ENCODE measurements around the gene LSM3.

LSM3 gene

GRCh38 chr3:14175383-14176037 is 3.1 kb upstream of the LSM3 start:
- no peak overlapping the region for H2AFZ ChIP-seq (ENCODE audit: low read depth, low read length)
- peaks cover 26% of the 10 kb centered on the region for H3K4me1 ChIP-seq (ENCODE audit: insufficient read depth, low read length)
- H3K36me3 ChIP-seq (ENCODE audit: insufficient read depth, low read length) = peaks cover 25% of the 10 kb centered on the region
- no peaks in the 10 kb centered on the region for H3K9me3 ChIP-seq (ENCODE audit: low read length)
- H3K4me3 ChIP-seq (ENCODE audit: low read length) = no peak overlapping the region
- H3K27me3 ChIP-seq (ENCODE audit: insufficient read depth, low read length) = no peaks in the 10 kb centered on the region

GRCh38 chr3:14177580-14178246 is 904 bp upstream of the LSM3 start:
- no peaks in the 10 kb centered on the region for H3K27me3 ChIP-seq (ENCODE audit: insufficient read depth, low read length)
- no peaks in the 10 kb centered on the region for H3K9me3 ChIP-seq (ENCODE audit: low read length)
- peak overlapping the region; percentile 83 for H3K4me3 ChIP-seq (ENCODE audit: low read length)
- peaks cover 19% of the 10 kb centered on the region for H3K36me3 ChIP-seq (ENCODE audit: insufficient read depth, low read length)
- H3K4me1 ChIP-seq (ENCODE audit: insufficient read depth, low read length) = peaks cover 26% of the 10 kb centered on the region
- H2AFZ ChIP-seq (ENCODE audit: low read depth, low read length) = peak overlapping the region; percentile 56

GRCh38 chr3:14179114-14179465 is 473 bp downstream of the LSM3 start:
- H3K4me3 ChIP-seq (ENCODE audit: low read length) = peak overlapping the region; percentile 83
- no peaks in the 10 kb centered on the region for H3K9me3 ChIP-seq (ENCODE audit: low read length)
- H3K27me3 ChIP-seq (ENCODE audit: insufficient read depth, low read length) = no peaks in the 10 kb centered on the region
- peaks cover 27% of the 10 kb centered on the region for H3K36me3 ChIP-seq (ENCODE audit: insufficient read depth, low read length)
- H3K4me1 ChIP-seq (ENCODE audit: insufficient read depth, low read length) = peaks cover 26% of the 10 kb centered on the region
- peak overlapping the region; percentile 36 for H2AFZ ChIP-seq (ENCODE audit: low read depth, low read length)

- Histone ChIP-seq H3K4me3 (ENCODE audit: low read length) (peak overlapping the region; percentile 83), H3K9me3 (ENCODE audit: low read length) (no peaks in the 10 kb centered on the region), H3K4me1 (ENCODE audit: insufficient read depth, low read length) (peaks cover 22% of the 10 kb centered on the region), H3K27me3 (ENCODE audit: insufficient read depth, low read length) (no peaks in the 10 kb centered on the region), H3K36me3 (ENCODE audit: insufficient read depth, low read length) (peaks cover 29% of the 10 kb centered on the region), H2AFZ (ENCODE audit: low read depth, low read length) (no peak overlapping the region)
Observed at GRCh38 chr3:14179795-14180194, 1.2 kb downstream of the LSM3 start.

GRCh38 chr3:14181253-14181652 is 2.6 kb downstream of the LSM3 start:
- Histone ChIP-seq H3K36me3 (ENCODE audit: insufficient read depth, low read length) (peaks cover 40% of the 10 kb centered on the region), H3K4me3 (ENCODE audit: low read length) (no peak overlapping the region), H2AFZ (ENCODE audit: low read depth, low read length) (no peak overlapping the region), H3K4me1 (ENCODE audit: insufficient read depth, low read length) (peaks cover 19% of the 10 kb centered on the region), H3K9me3 (ENCODE audit: low read length) (no peaks in the 10 kb centered on the region), H3K27me3 (ENCODE audit: insufficient read depth, low read length) (no peaks in the 10 kb centered on the region)

- Histone ChIP-seq H3K36me3 (ENCODE audit: insufficient read depth, low read length) (peaks cover 57% of the 10 kb centered on the region), H3K9me3 (ENCODE audit: low read length) (no peaks in the 10 kb centered on the region), H3K4me1 (ENCODE audit: insufficient read depth, low read length) (peaks cover 9% of the 10 kb centered on the region), H3K27me3 (ENCODE audit: insufficient read depth, low read length) (no peaks in the 10 kb centered on the region), H2AFZ (ENCODE audit: low read depth, low read length) (no peak overlapping the region), H3K4me3 (ENCODE audit: low read length) (no peak overlapping the region)
Observed at GRCh38 chr3:14183015-14183577, 4.5 kb downstream of the LSM3 start.

GRCh38 chr3:14186854-14187458 is 8.3 kb downstream of the LSM3 start:
- Histone ChIP-seq H3K9me3 (ENCODE audit: low read length) (no peaks in the 10 kb centered on the region), H3K4me3 (ENCODE audit: low read length) (no peak overlapping the region), H3K36me3 (ENCODE audit: insufficient read depth, low read length) (peaks cover 57% of the 10 kb centered on the region), H3K4me1 (ENCODE audit: insufficient read depth, low read length) (no peaks in the 10 kb centered on the region), H3K27me3 (ENCODE audit: insufficient read depth, low read length) (no peaks in the 10 kb centered on the region), H2AFZ (ENCODE audit: low read depth, low read length) (no peak overlapping the region)

GRCh38 chr3:14188041-14188754 is 9.6 kb downstream of the LSM3 start:
- H3K27me3 ChIP-seq (ENCODE audit: insufficient read depth, low read length) = no peaks in the 10 kb centered on the region
- no peak overlapping the region for H3K4me3 ChIP-seq (ENCODE audit: low read length)
- H2AFZ ChIP-seq (ENCODE audit: low read depth, low read length) = no peak overlapping the region
- H3K9me3 ChIP-seq (ENCODE audit: low read length) = no peaks in the 10 kb centered on the region
- peaks cover 45% of the 10 kb centered on the region for H3K36me3 ChIP-seq (ENCODE audit: insufficient read depth, low read length)
- no peaks in the 10 kb centered on the region for H3K4me1 ChIP-seq (ENCODE audit: insufficient read depth, low read length)

- Histone ChIP-seq H3K36me3 (ENCODE audit: insufficient read depth, low read length) (peaks cover 34% of the 10 kb centered on the region), H2AFZ (ENCODE audit: low read depth, low read length) (no peak overlapping the region), H3K27me3 (ENCODE audit: insufficient read depth, low read length) (no peaks in the 10 kb centered on the region)
Observed at GRCh38 chr3:14194865-14195264, 16.2 kb downstream of the LSM3 start.

GRCh38 chr3:14199641-14200040 is 21.0 kb downstream of the LSM3 start:
- H3K9me3 ChIP-seq (ENCODE audit: low read length) = no peaks in the 10 kb centered on the region
- H3K4me3 ChIP-seq (ENCODE audit: low read length) = no peak overlapping the region
- H3K36me3 ChIP-seq (ENCODE audit: insufficient read depth, low read length) = peaks cover 29% of the 10 kb centered on the region
- no peak overlapping the region for H2AFZ ChIP-seq (ENCODE audit: low read depth, low read length)
- H3K27me3 ChIP-seq (ENCODE audit: insufficient read depth, low read length) = no peaks in the 10 kb centered on the region
- no peaks in the 10 kb centered on the region for H3K4me1 ChIP-seq (ENCODE audit: insufficient read depth, low read length)

More at GRCh38 chr3:14194865-14195264, 16.2 kb downstream of the LSM3 start:
- H3K4me1 ChIP-seq (ENCODE audit: insufficient read depth, low read length) = no peaks in the 10 kb centered on the region
- H3K9me3 ChIP-seq (ENCODE audit: low read length) = no peaks in the 10 kb centered on the region
- no peak overlapping the region for H3K4me3 ChIP-seq (ENCODE audit: low read length)

- Histone ChIP-seq H3K9me3 (ENCODE audit: low read length) (no peaks in the 10 kb centered on the region), H2AFZ (ENCODE audit: low read depth, low read length) (no peak overlapping the region), H3K4me1 (ENCODE audit: insufficient read depth, low read length) (no peaks in the 10 kb centered on the region), H3K36me3 (ENCODE audit: insufficient read depth, low read length) (peaks cover 24% of the 10 kb centered on the region), H3K27me3 (ENCODE audit: insufficient read depth, low read length) (no peaks in the 10 kb centered on the region), H3K4me3 (ENCODE audit: low read length) (no peak overlapping the region)
Observed at GRCh38 chr3:14200276-14200675, 21.7 kb downstream of the LSM3 start.

GRCh38 chr3:14200841-14201240 is 22.2 kb downstream of the LSM3 start:
- H3K9me3 ChIP-seq (ENCODE audit: low read length) = no peaks in the 10 kb centered on the region
- no peaks in the 10 kb centered on the region for H3K4me1 ChIP-seq (ENCODE audit: insufficient read depth, low read length)
- no peak overlapping the region for H3K4me3 ChIP-seq (ENCODE audit: low read length)
- H2AFZ ChIP-seq (ENCODE audit: low read depth, low read length) = no peak overlapping the region
- H3K36me3 ChIP-seq (ENCODE audit: insufficient read depth, low read length) = peaks cover 24% of the 10 kb centered on the region
- no peaks in the 10 kb centered on the region for H3K27me3 ChIP-seq (ENCODE audit: insufficient read depth, low read length)

Data from neuron (in vitro differentiated cells).